ENCODE data around the gene TPTE2.

DNA sequence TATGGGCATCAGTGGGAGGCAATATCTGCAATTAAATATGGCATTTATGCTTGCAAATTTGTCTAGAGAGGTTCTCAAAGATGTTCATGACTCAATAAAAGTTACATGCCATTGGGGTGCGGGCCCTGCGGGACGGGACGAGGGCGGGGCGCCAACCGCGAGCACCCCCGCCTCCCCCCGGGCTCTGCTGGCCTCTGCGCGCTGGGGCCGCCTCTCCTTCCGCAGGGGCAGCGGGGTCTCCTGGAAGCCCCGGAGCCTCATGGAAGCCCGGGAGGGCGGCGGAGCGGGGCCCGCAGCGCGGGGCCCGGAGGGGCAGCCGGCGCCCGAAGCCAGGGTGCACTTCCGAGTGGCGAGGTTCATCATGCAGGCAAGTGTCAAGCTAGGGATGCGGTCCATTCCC lies 179.2 kb downstream of the TPTE2 start:
- TF ChIP-seq EZH2 (IDR thresholded peaks at IDR 0.05) (no peak), POLR2AphosphoS5 (IDR thresholded peaks at IDR 0.05; ENCODE audit: borderline replicate concordance, low read depth, low read length) (no peak), FOXP2 (optimal IDR thresholded peaks at IDR 0.05; ENCODE audit: control extremely low read depth, extremely low read length, insufficient read depth) (no peak)
